DND-41 (cell line): ENCODE data around the gene CDT1.

Source experiments
- CTCF ChIP-seq: IDR thresholded peaks from 2 replicates; pipeline ENCODE4 v1.5.1; 2012; ENCODE audit warnings: borderline replicate concordance, low read length, moderate library complexity, mild to moderate bottlenecking; ENCODE audit not compliant: poor library complexity, severe bottlenecking; ENCODE audit errors: extremely low read depth
- EZH2 ChIP-seq: IDR thresholded peaks from 3 replicates; pipeline ENCODE4 v1.6.1; 2012; ENCODE audit warnings: borderline replicate concordance, low read depth, mild to moderate bottlenecking, moderate library complexity, low read length, inconsistent platforms; ENCODE audit not compliant: severe bottlenecking

DNA sequence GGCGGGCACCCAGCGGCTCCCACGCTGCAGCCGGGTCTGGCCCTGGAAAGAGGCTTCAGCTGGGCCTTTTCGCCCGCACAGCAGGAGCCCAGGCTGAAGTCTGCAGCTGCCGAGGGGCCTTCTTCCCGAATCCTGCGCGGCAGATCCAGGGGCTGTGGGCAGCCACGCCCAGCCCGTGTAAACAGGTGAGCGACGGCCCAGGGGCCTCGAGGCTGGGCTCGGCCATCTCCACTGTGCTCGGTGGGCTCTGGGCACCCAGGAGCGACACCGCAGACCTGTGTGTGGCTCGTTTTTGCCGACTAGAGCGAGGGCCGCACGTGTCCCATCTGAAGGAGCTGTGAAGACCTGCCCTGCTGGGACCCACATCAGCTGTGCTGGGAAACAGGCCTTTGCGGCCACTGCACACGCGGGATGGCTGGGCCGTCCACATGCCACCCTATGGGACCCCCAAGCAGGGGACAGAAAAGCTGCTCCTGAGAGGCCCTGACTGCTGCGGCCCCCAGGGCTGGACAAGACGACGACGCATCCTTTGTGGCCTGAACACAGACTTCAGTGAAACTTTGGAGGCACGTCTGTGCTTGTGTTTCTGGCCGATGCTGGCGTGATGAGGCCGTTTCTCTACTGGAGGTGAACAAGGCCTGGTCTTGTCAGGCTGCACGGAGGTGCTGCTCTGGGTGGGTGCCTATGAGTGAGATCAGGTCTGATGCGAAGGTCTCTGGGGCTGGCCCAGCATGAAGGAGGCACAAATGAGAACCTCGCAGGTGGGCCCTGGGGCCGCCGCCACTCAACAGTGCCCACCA lies 13.3 kb downstream of the CDT1 start:
- TF ChIP-seq CTCF = no peak
- TF ChIP-seq EZH2 = no peak
